C4-2B (cell line): ENCODE data around the gene ZNF592.

Source experiments
- H3K27ac ChIP-seq: fragments of 450-650 bp; 2 replicates; pipeline ENCODE4 v1.5.1; 2017
- CTCF ChIP-seq: fragments of 450-650 bp; conservative IDR thresholded peaks from 2 replicates; pipeline ENCODE4 v1.5.1; 2017; ENCODE audit warnings: mild to moderate bottlenecking
- ZFX ChIP-seq: fragments of 450-650 bp; IDR thresholded peaks from 2 replicates; pipeline ENCODE4 v1.6.1; 2017

Gene ZNF592

GRCh38 chr15:84766461-84767035, 18.2 kb downstream of the ZNF592 start:
- no peak overlapping the region for H3K27ac ChIP-seq
- no peak for TF ChIP-seq CTCF
- TF ChIP-seq ZFX: no peak

- H3K27ac ChIP-seq: no peak overlapping the region
- TF ChIP-seq CTCF: no peak
- TF ChIP-seq ZFX: no peak
These were observed 23.6 kb downstream of the ZNF592 start for GRCh38 chr15:84772031-84772430.

GRCh38 chr15:84772467-84772866, 24.1 kb downstream of the ZNF592 start:
- TF ChIP-seq CTCF: no peak
- no peak for TF ChIP-seq ZFX

GRCh38 chr15:84773716-84774115, 25.3 kb downstream of the ZNF592 start:
- H3K27ac ChIP-seq: no peak overlapping the region

More at GRCh38 chr15:84772467-84772866, 24.1 kb downstream of the ZNF592 start:
- H3K27ac ChIP-seq: no peak overlapping the region

GRCh38 chr15:84775867-84776449, 27.6 kb downstream of the ZNF592 start:
- H3K27ac ChIP-seq: no peak overlapping the region
- TF ChIP-seq CTCF (no peak), ZFX (no peak)

More at GRCh38 chr15:84773716-84774115, 25.3 kb downstream of the ZNF592 start:
- no peak for TF ChIP-seq ZFX
- TF ChIP-seq CTCF: no peak

GRCh38 chr15:84778194-84778593, 29.8 kb downstream of the ZNF592 start:
- H3K27ac ChIP-seq: no peak overlapping the region
- no peak for TF ChIP-seq ZFX
- no peak for TF ChIP-seq CTCF

- TF ChIP-seq ZFX: no peak
- no peak for TF ChIP-seq CTCF
- H3K27ac ChIP-seq: no peak overlapping the region
These were observed 32.1 kb downstream of the ZNF592 start for GRCh38 chr15:84780492-84780891.
